Measurements from ENCODE around the gene FAM170B.

The FAM170B gene

DNA sequence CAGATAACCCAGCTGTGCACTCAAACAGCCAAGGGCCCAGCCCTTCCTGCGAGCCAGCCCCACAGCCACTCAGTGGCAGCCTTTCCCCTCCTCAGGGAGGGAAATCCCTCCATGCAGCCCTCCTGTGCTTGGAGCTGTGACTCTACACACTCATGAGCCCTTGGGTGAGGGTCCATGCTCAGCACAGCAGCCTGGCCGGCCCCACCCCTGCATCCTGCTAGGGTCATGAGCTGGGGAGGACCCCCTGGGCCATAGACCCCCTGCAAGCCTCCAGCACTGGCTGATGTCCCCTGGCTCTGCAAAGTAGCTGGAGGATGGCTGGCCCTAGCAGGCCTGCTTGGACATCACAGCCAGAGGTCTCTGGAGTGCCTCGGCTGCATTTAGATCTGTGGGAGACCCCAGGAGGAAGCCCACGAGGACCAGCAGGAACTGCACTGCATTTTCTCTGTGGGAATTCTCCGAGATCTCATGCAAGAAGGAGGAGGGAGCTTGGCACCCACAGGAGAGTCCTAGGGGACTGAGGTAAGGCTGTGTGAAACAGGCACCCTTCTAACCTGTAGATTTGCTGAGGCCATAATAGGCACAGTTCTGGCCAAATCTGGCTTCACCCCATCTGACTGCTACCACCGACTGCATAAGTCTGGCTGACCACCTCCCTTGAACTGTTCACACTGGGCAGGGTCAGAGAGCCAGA lies 37.0 kb upstream of the FAM170B start:
- Histone ChIP-seq H3K18ac (ENCODE audit: low read length) (no peak overlapping the region), H3K4me2 (ENCODE audit: low read length) (no peak overlapping the region), H3K4me3 (ENCODE audit: low read depth, low read length) (no peak overlapping the region), H2BK5ac (ENCODE audit: low read depth, low read length, poor library complexity) (no peak overlapping the region), H3K27me3 (ENCODE audit: insufficient read depth, low read length) (no peaks in the 10 kb centered on the region), H3K4me1 (ENCODE audit: control insufficient read depth in 1 of 2, insufficient read depth in 2 of 2, low read length in 2 of 2) (peaks cover 0 to 3% of the 10 kb centered on the region in 2 experiments), H3K79me2 (ENCODE audit: control insufficient read depth, insufficient read depth, low read length, poor library complexity) (no peaks in the 10 kb centered on the region), H3K27ac (ENCODE audit: low read depth, low read length) (no peak overlapping the region), H3K23ac (ENCODE audit: low read length) (no peak overlapping the region), H3K79me1 (ENCODE audit: low read length) (no peaks in the 10 kb centered on the region), H2AFZ (ENCODE audit: insufficient read depth, low read length, poor library complexity) (no peak overlapping the region), H2BK120ac (ENCODE audit: insufficient read depth, low read length, poor library complexity) (no peak overlapping the region), H3K9me3 (ENCODE audit: insufficient read depth, low read depth, low read length) (peaks cover 1% of the 10 kb centered on the region), H3K9ac (ENCODE audit: low read length) (no peak overlapping the region), H4K12ac (ENCODE audit: low read depth, low read length) (no peak overlapping the region), H3K4ac (ENCODE audit: low read depth, low read length) (no peak overlapping the region), H4K8ac (ENCODE audit: low read depth, low read length) (no peak overlapping the region), H3K36me3 (ENCODE audit: control insufficient read depth in 1 of 2, insufficient read depth in 2 of 2, low read length in 2 of 2) (no peaks in the 10 kb centered on the region), H2BK12ac (ENCODE audit: low read length) (no peak overlapping the region), H2AK5ac (ENCODE audit: low read length) (no peak overlapping the region), H3K14ac (ENCODE audit: low read length) (no peak overlapping the region), H4K91ac (ENCODE audit: low read depth, low read length) (no peak overlapping the region)
- WGBS (ENCODE audit: extremely low coverage, insufficient coverage, insufficient read length) = no CpG with 5 or more reads among the region's 6 CpGs
- no peak for DNase-seq

DNA sequence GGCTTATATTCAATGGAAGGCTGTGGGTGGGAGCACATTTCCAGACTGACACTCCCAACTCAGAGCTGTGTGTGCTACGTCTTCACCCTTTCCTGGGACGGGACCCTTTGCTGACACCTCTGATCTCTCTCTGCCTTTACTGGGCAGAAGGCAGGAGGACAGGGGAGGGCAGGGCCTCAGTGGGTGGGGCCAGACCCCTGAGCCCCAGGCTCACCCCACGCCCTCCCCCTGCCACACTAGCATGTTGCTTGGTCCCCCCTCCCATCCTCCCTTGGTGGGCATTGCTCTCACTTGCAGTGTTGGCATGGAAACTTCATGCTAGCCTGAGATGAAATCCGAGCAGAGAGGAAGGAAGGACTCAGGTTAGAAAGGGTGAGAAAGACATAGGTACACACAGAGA lies 36.0 kb upstream of the FAM170B start:
- H3K79me2 ChIP-seq (ENCODE audit: control insufficient read depth, insufficient read depth, low read length, poor library complexity) = no peaks in the 10 kb centered on the region
- no peak overlapping the region for H2BK12ac ChIP-seq (ENCODE audit: low read length)
- H3K27ac ChIP-seq (ENCODE audit: low read depth, low read length) = no peak overlapping the region
- no peaks in the 10 kb centered on the region for H3K36me3 ChIP-seq (ENCODE audit: control insufficient read depth in 1 of 2, insufficient read depth in 2 of 2, low read length in 2 of 2)
- no peak overlapping the region for H3K18ac ChIP-seq (ENCODE audit: low read length)
- H3K23ac ChIP-seq (ENCODE audit: low read length) = no peak overlapping the region
- H3K4me1 ChIP-seq (ENCODE audit: control insufficient read depth in 1 of 2, insufficient read depth in 2 of 2, low read length in 2 of 2) = no peaks in the 10 kb centered on the region
- no peaks in the 10 kb centered on the region for H3K27me3 ChIP-seq (ENCODE audit: insufficient read depth, low read length)
- no peak overlapping the region for H4K91ac ChIP-seq (ENCODE audit: low read depth, low read length)
- H2AK5ac ChIP-seq (ENCODE audit: low read length) = no peak overlapping the region
- DNase-seq = no peak
- no peak overlapping the region for H4K8ac ChIP-seq (ENCODE audit: low read depth, low read length)
- H3K14ac ChIP-seq (ENCODE audit: low read length) = no peak overlapping the region
- H2BK5ac ChIP-seq (ENCODE audit: low read depth, low read length, poor library complexity) = no peak overlapping the region
- no peak overlapping the region for H3K4ac ChIP-seq (ENCODE audit: low read depth, low read length)
- no CpG with 5 or more reads among the region's 4 CpGs for WGBS (ENCODE audit: extremely low coverage, insufficient coverage, insufficient read length)
- H3K9ac ChIP-seq (ENCODE audit: low read length) = no peak overlapping the region
- H2BK120ac ChIP-seq (ENCODE audit: insufficient read depth, low read length, poor library complexity) = no peak overlapping the region
- H3K9me3 ChIP-seq (ENCODE audit: insufficient read depth, low read depth, low read length) = peaks cover 1% of the 10 kb centered on the region
- no peaks in the 10 kb centered on the region for H3K79me1 ChIP-seq (ENCODE audit: low read length)
- H3K4me2 ChIP-seq (ENCODE audit: low read length) = no peak overlapping the region
- no peak overlapping the region for H3K4me3 ChIP-seq (ENCODE audit: low read depth, low read length)
- H2AFZ ChIP-seq (ENCODE audit: insufficient read depth, low read length, poor library complexity) = no peak overlapping the region
- no peak overlapping the region for H4K12ac ChIP-seq (ENCODE audit: low read depth, low read length)

- Histone ChIP-seq H3K36me3 (ENCODE audit: control insufficient read depth in 1 of 2, insufficient read depth in 2 of 2, low read length in 2 of 2) (no peaks in the 10 kb centered on the region), H2BK5ac (ENCODE audit: low read depth, low read length, poor library complexity) (no peak overlapping the region), H2BK12ac (ENCODE audit: low read length) (no peak overlapping the region), H3K9ac (ENCODE audit: low read length) (no peak overlapping the region), H4K8ac (ENCODE audit: low read depth, low read length) (no peak overlapping the region), H3K4me2 (ENCODE audit: low read length) (no peak overlapping the region), H3K79me1 (ENCODE audit: low read length) (no peaks in the 10 kb centered on the region), H3K4me3 (ENCODE audit: low read depth, low read length) (no peak overlapping the region), H3K18ac (ENCODE audit: low read length) (no peak overlapping the region), H3K4ac (ENCODE audit: low read depth, low read length) (no peak overlapping the region), H3K23ac (ENCODE audit: low read length) (no peak overlapping the region), H2AFZ (ENCODE audit: insufficient read depth, low read length, poor library complexity) (no peak overlapping the region), H3K14ac (ENCODE audit: low read length) (no peak overlapping the region), H4K91ac (ENCODE audit: low read depth, low read length) (no peak overlapping the region), H4K12ac (ENCODE audit: low read depth, low read length) (no peak overlapping the region), H2BK120ac (ENCODE audit: insufficient read depth, low read length, poor library complexity) (no peak overlapping the region), H3K9me3 (ENCODE audit: insufficient read depth, low read depth, low read length) (peaks cover 1% of the 10 kb centered on the region), H3K27ac (ENCODE audit: low read depth, low read length) (no peak overlapping the region), H3K27me3 (ENCODE audit: insufficient read depth, low read length) (no peaks in the 10 kb centered on the region), H2AK5ac (ENCODE audit: low read length) (no peak overlapping the region), H3K4me1 (ENCODE audit: control insufficient read depth in 1 of 2, insufficient read depth in 2 of 2, low read length in 2 of 2) (no peaks in the 10 kb centered on the region), H3K79me2 (ENCODE audit: control insufficient read depth, insufficient read depth, low read length, poor library complexity) (no peaks in the 10 kb centered on the region)
- no peak for DNase-seq
- no CpG with 5 or more reads among the region's 6 CpGs for WGBS (ENCODE audit: extremely low coverage, insufficient coverage, insufficient read length)
Observed at GRCh38 chr10:49168831-49169500, 35.1 kb upstream of the FAM170B start.

- no peak overlapping the region for H2BK5ac ChIP-seq (ENCODE audit: low read depth, low read length, poor library complexity)
- no peak overlapping the region for H3K4me3 ChIP-seq (ENCODE audit: low read depth, low read length)
- H3K4me2 ChIP-seq (ENCODE audit: low read length) = no peak overlapping the region
- H2BK12ac ChIP-seq (ENCODE audit: low read length) = no peak overlapping the region
- DNase-seq = no peak
- H3K36me3 ChIP-seq (ENCODE audit: control insufficient read depth in 1 of 2, insufficient read depth in 2 of 2, low read length in 2 of 2) = no peaks in the 10 kb centered on the region
- no peak overlapping the region for H3K4ac ChIP-seq (ENCODE audit: low read depth, low read length)
- no peak overlapping the region for H4K8ac ChIP-seq (ENCODE audit: low read depth, low read length)
- no peak overlapping the region for H3K9ac ChIP-seq (ENCODE audit: low read length)
- no peaks in the 10 kb centered on the region for H3K4me1 ChIP-seq (ENCODE audit: control insufficient read depth in 1 of 2, insufficient read depth in 2 of 2, low read length in 2 of 2)
- H2AFZ ChIP-seq (ENCODE audit: insufficient read depth, low read length, poor library complexity) = no peak overlapping the region
- H3K27me3 ChIP-seq (ENCODE audit: insufficient read depth, low read length) = no peaks in the 10 kb centered on the region
- H4K91ac ChIP-seq (ENCODE audit: low read depth, low read length) = no peak overlapping the region
- no peak overlapping the region for H4K12ac ChIP-seq (ENCODE audit: low read depth, low read length)
- H3K18ac ChIP-seq (ENCODE audit: low read length) = no peak overlapping the region
- H3K23ac ChIP-seq (ENCODE audit: low read length) = no peak overlapping the region
- no peaks in the 10 kb centered on the region for H3K79me2 ChIP-seq (ENCODE audit: control insufficient read depth, insufficient read depth, low read length, poor library complexity)
- H3K14ac ChIP-seq (ENCODE audit: low read length) = no peak overlapping the region
- H2BK120ac ChIP-seq (ENCODE audit: insufficient read depth, low read length, poor library complexity) = no peak overlapping the region
- H2AK5ac ChIP-seq (ENCODE audit: low read length) = no peak overlapping the region
- no peaks in the 10 kb centered on the region for H3K9me3 ChIP-seq (ENCODE audit: insufficient read depth, low read depth, low read length)
- H3K27ac ChIP-seq (ENCODE audit: low read depth, low read length) = no peak overlapping the region
- no peaks in the 10 kb centered on the region for H3K79me1 ChIP-seq (ENCODE audit: low read length)
- WGBS (ENCODE audit: extremely low coverage, insufficient coverage, insufficient read length) = no CpG with 5 or more reads among the region's 4 CpGs
Observed at GRCh38 chr10:49168171-49168540, 34.3 kb upstream of the FAM170B start.
